IPS-18a (cell line): ENCODE measurements around the gene HUNK.
"Not testable (repeated sequence)": the region's sequence is repeated elsewhere in the genome, so short reads cannot be mapped to it uniquely, and the experiment has no call there.

ENCODE experiments used
- H3K27ac ChIP-seq: one replicate; pipeline ENCODE4 v1.5.1; 2013; ENCODE audit warnings: low read length
- H3K27me3 ChIP-seq: one replicate; pipeline ENCODE4 v1.6.1; 2013; ENCODE audit warnings: mild to moderate bottlenecking, low read length; ENCODE audit not compliant: control insufficient read depth, insufficient read depth
- H3K36me3 ChIP-seq: one replicate; pipeline ENCODE4 v1.6.1; 2013; ENCODE audit warnings: low read depth, low read length; ENCODE audit not compliant: control insufficient read depth
- H3K4me1 ChIP-seq: one replicate; pipeline ENCODE4 v1.6.1; 2013; ENCODE audit warnings: low read depth, low read length; ENCODE audit not compliant: control insufficient read depth
- H3K4me3 ChIP-seq: one replicate; pipeline ENCODE4 v1.5.1; 2013; ENCODE audit warnings: low read length
- H3K9ac ChIP-seq: one replicate; pipeline ENCODE4 v1.6.1; 2013; ENCODE audit warnings: mild to moderate bottlenecking, low read length, moderate library complexity
- H3K9me3 ChIP-seq: one replicate; pipeline ENCODE4 v1.6.1; 2013; ENCODE audit warnings: low read depth, low read length; ENCODE audit not compliant: control insufficient read depth

Gene HUNK

DNA sequence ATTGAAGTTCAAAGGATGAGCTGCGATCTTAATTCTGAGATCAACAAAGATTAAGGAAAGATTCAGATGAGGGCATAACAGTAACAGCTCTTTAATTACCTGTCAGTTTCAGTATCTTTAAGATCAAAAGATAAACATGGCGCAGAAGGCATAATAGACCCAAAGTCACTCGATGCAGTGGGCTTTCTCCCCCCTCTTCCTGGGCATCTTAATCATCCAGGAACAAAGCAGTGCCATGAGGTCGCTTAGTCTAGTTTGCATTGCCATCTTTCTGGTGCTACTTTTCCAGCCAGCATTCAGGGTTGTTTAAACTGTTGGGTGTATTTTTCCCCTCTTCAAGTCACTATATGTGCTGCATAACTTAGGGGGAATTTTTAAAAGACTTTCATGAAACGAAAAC is 72.3 kb downstream of the HUNK start:
- peaks cover 7% of the 10 kb centered on the region for H3K4me1 ChIP-seq
- no peaks in the 10 kb centered on the region for H3K9me3 ChIP-seq
- H3K4me3 ChIP-seq = no peak overlapping the region
- no peak overlapping the region for H3K9ac ChIP-seq
- no peaks in the 10 kb centered on the region for H3K36me3 ChIP-seq
- no peaks in the 10 kb centered on the region for H3K27me3 ChIP-seq
- H3K27ac ChIP-seq = no peak overlapping the region

DNA sequence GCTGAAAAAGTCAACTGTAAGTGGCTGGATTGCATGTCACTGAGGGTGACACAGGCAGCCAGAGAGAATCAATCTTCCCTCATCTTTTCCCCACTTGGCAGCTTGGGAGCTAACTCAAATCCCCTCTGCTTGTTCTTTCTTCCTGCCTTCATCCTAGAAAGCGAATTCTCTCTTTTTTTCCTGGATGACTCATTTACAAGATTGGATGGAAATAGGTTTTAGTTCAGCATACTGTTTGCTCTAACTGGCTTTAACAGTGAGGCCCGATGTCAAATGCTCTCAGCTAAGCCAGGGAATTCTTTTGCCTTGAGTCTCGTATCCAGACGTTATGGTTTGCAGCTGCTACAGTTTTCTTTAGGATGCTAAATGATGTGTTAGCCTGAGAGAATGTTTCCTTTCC is 72.7 kb downstream of the HUNK start:
- H3K36me3 ChIP-seq = no peaks in the 10 kb centered on the region
- no peak overlapping the region for H3K4me3 ChIP-seq
- peaks cover 7% of the 10 kb centered on the region for H3K4me1 ChIP-seq
- H3K9me3 ChIP-seq = no peaks in the 10 kb centered on the region
- no peak overlapping the region for H3K27ac ChIP-seq
- H3K27me3 ChIP-seq = no peaks in the 10 kb centered on the region
- no peak overlapping the region for H3K9ac ChIP-seq

GRCh38 chr21:31946231-31946630 is 73.4 kb downstream of the HUNK start:
- Histone ChIP-seq H3K36me3 (no peaks in the 10 kb centered on the region), H3K9me3 (no peaks in the 10 kb centered on the region), H3K27ac (no peak overlapping the region), H3K4me3 (no peak overlapping the region), H3K4me1 (peaks cover 7% of the 10 kb centered on the region), H3K27me3 (no peaks in the 10 kb centered on the region), H3K9ac (no peak overlapping the region)

GRCh38 chr21:31946876-31947550 is 74.2 kb downstream of the HUNK start:
- not testable (repeated sequence) for H3K4me3 ChIP-seq, H3K9me3 ChIP-seq, H3K27me3 ChIP-seq, H3K4me1 ChIP-seq, H3K36me3 ChIP-seq, H3K9ac ChIP-seq, H3K27ac ChIP-seq

- Histone ChIP-seq H3K4me1 (peaks cover 2% of the 10 kb centered on the region), H3K27ac (no peak overlapping the region), H3K4me3 (no peak overlapping the region), H3K9me3 (no peaks in the 10 kb centered on the region), H3K9ac (no peak overlapping the region), H3K27me3 (no peaks in the 10 kb centered on the region), H3K36me3 (no peaks in the 10 kb centered on the region)
Measured at GRCh38 chr21:31948676-31949075, 75.9 kb downstream of the HUNK start.

- no peaks in the 10 kb centered on the region for H3K4me1 ChIP-seq
- H3K27me3 ChIP-seq = no peaks in the 10 kb centered on the region
Measured at GRCh38 chr21:31952828-31953227, 80.0 kb downstream of the HUNK start.

DNA sequence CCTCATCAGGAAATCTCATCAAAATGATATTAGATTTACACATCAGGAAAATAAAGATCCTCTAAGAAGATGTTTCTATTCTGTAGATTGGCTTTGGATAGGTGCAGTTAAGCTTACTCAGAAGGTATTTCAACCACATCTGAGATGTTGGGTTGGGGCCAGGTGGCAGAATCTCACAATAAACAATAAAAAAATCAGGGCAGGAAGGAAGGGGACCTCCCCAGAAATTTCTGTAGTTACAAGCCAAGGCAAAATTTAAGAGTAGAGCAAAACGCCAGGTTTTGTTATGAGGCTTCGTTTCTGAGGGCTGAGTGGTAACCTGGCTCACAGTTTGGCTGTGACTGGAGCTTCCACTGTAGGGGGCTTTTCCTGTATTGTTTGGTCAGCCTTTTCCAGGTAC is 84.8 kb downstream of the HUNK start:
- no peak overlapping the region for H3K9ac ChIP-seq
- H3K9me3 ChIP-seq = no peaks in the 10 kb centered on the region
- H3K36me3 ChIP-seq = no peaks in the 10 kb centered on the region
- no peak overlapping the region for H3K4me3 ChIP-seq
- no peak overlapping the region for H3K27ac ChIP-seq
- no peaks in the 10 kb centered on the region for H3K27me3 ChIP-seq
- H3K4me1 ChIP-seq = no peaks in the 10 kb centered on the region

More at GRCh38 chr21:31952828-31953227, 80.0 kb downstream of the HUNK start:
- no peaks in the 10 kb centered on the region for H3K36me3 ChIP-seq
- H3K4me3 ChIP-seq = no peak overlapping the region
- H3K27ac ChIP-seq = no peak overlapping the region
- H3K9ac ChIP-seq = no peak overlapping the region
- H3K9me3 ChIP-seq = no peaks in the 10 kb centered on the region

DNA sequence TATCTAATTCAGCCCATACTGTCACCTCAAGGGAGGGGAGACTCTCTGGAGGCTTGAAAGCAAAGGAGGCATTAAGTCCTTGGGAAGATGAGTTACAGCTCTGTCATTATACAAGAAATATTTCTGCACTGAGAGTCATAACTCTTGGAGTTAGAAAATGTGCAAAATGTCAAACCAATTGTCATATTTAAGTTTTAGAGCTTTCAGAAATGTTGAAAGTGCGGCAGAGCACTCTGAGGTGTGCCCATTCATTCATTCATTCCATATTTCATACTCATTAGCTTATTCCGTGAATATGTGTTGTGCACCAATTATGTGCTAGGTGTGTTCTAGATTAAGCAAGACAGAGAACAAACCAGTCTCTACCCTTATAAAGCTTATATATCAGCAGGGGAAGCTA is 87.1 kb downstream of the HUNK start:
- Histone ChIP-seq H3K36me3 (no peaks in the 10 kb centered on the region), H3K4me1 (no peaks in the 10 kb centered on the region), H3K27me3 (no peaks in the 10 kb centered on the region), H3K9me3 (no peaks in the 10 kb centered on the region), H3K4me3 (no peak overlapping the region), H3K27ac (no peak overlapping the region), H3K9ac (no peak overlapping the region)

DNA sequence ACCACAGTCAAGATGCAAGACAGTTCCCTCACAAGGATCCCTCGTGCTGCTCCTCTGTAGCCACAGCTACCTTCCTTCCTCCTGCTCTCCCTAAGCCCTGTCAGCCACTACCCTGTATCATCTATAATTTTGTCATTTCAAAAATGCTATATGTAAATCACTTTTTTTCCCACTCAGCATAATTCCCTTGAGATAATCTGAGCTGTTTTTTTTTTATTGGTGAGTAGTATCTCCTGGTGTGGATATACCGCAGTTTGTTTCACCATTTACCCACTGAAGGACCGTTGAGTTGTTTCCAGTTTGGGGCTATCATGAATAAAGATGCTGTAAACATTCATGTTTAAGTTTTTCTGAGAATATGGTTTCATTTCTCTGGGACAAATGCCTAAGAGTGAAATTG is 88.2 kb downstream of the HUNK start:
- Histone ChIP-seq H3K9me3 (no peaks in the 10 kb centered on the region), H3K4me3 (no peak overlapping the region), H3K4me1 (no peaks in the 10 kb centered on the region), H3K27ac (no peak overlapping the region), H3K27me3 (no peaks in the 10 kb centered on the region), H3K36me3 (no peaks in the 10 kb centered on the region), H3K9ac (no peak overlapping the region)

DNA sequence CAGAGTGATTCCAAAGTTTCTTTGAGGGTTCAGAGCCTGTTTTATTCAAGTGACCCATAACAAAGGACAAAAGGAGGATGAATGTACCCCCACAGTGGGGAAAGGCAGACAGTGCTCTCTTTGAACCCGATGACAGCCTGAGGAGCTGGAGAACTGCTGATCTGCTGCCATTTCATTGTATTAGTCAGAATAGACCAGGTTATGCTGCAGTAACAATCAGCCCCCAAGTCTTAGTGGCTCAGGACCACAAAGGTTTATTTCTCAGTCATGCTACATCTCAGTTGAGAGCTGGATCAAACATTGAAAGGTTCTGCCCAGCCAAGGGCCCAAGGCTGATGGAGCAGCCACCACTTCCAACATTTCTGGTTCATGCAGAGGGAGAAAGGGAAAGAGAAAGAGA is 88.9 kb downstream of the HUNK start:
- no peak overlapping the region for H3K4me3 ChIP-seq
- no peaks in the 10 kb centered on the region for H3K4me1 ChIP-seq
- H3K27ac ChIP-seq = no peak overlapping the region
- H3K36me3 ChIP-seq = no peaks in the 10 kb centered on the region
- H3K9me3 ChIP-seq = no peaks in the 10 kb centered on the region
- H3K9ac ChIP-seq = no peak overlapping the region
- H3K27me3 ChIP-seq = no peaks in the 10 kb centered on the region

DNA sequence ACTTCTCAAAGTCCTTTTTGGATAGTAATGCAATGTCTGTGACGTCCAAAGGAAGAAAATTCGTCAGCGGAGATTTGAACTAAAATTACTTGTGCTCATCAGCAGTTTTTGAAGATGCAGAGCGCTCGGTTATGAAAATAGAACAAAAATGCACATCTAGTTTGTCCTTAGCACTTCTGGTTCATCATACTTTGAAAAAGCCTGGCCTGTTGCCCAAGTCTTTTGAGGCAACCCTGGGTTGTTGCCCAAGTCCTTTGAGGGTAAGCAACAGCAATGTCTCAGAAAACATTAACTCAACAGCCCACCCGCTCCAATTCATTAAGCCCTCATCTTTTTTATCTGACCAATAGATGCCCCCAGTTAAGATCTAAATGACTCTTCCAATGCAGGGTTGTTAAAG is 91.9 kb downstream of the HUNK start:
- Histone ChIP-seq H3K27me3 (no peaks in the 10 kb centered on the region), H3K4me1 (no peaks in the 10 kb centered on the region), H3K9ac (no peak overlapping the region), H3K9me3 (no peaks in the 10 kb centered on the region), H3K4me3 (no peak overlapping the region), H3K27ac (no peak overlapping the region), H3K36me3 (no peaks in the 10 kb centered on the region)

GRCh38 chr21:31967334-31967733 is 94.5 kb downstream of the HUNK start:
- Histone ChIP-seq H3K36me3 (no peaks in the 10 kb centered on the region), H3K4me3 (no peak overlapping the region), H3K27ac (no peak overlapping the region), H3K27me3 (no peaks in the 10 kb centered on the region), H3K9me3 (no peaks in the 10 kb centered on the region), H3K9ac (no peak overlapping the region), H3K4me1 (no peaks in the 10 kb centered on the region)
